GM21381 (cell line): ENCODE measurements around the gene DMBX1.

Experiments used
- ATAC-seq: cut with Tn5 transposase; IDR thresholded peaks from one replicate; pipeline ENCODE4 v1.9.1; 2021; ENCODE audit warnings: mild to moderate bottlenecking, moderate library complexity; ENCODE audit not compliant: unreplicated experiment

DMBX1 gene

DNA sequence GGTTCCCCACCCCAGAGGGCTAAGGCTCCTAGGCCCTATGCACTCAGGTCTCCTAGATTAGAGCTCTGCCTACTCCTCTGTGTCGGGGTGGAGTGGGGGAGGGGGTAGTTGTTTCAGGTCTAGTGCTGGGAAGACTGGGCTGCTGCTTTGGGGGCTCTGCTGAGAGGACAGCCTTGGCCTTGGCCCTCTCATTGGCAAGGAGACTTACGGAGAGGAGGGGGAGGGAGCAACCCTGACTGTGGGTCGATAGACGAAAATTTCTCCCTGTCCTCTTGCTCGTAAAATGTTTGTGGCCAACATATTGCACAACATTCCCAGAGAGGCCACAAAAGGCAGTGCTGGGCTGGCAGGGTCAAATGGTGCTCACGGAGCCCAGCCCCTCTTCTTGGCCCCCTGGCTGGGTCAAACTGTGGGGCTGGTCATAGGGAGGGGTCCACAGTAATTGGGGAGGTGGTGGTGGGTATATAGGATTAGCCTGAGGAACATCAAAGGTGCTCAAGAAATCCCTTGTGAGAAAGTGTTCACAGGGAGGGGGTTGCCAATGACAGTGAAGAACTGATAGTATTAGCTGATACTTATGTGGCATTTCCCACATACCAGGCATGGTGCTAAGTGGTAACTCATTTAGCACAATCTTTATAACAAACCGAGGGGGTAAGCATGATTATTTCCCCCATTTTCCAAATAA lies 8.5 kb upstream of the DMBX1 start:
- no peak for ATAC-seq

DNA sequence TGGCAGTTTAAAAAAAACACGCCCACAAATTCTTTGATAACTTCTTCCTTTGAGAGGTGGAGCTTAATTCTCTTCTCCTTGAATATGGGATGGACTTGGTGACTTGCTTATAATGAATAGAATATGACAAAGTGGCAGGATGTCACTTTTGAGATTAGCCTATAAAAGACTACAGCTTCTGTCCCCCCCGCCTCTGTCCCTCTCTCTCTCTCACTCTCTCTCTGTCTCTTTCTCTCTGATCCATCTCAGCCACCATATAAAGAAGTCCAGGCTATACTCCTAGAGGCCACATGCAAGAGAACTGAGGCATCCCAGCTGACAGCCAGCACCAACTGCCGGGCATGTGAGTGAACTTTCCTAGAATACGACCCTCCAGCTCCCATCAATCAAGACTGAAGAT lies 7.7 kb upstream of the DMBX1 start:
- no peak for ATAC-seq

DNA sequence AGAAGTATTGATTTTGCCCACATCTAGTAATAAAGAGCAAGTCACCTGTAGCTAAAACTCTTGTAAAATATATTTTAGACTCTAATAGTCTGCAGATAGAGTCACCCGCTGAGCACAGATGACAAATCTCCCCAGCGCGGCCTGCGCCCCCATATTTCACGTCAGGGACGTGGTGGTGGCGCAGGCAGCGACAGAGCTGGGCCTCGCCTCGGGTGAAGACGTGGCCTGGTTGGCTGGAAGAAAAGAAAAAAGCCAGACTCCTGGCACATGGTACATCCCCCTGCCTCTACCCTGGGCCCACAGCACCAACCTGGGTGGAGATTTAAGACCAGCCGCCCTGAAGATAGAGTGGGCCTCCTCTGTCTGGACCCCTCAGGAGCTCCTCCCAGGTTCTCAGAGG lies 6.0 kb upstream of the DMBX1 start:
- no peak for ATAC-seq

DNA sequence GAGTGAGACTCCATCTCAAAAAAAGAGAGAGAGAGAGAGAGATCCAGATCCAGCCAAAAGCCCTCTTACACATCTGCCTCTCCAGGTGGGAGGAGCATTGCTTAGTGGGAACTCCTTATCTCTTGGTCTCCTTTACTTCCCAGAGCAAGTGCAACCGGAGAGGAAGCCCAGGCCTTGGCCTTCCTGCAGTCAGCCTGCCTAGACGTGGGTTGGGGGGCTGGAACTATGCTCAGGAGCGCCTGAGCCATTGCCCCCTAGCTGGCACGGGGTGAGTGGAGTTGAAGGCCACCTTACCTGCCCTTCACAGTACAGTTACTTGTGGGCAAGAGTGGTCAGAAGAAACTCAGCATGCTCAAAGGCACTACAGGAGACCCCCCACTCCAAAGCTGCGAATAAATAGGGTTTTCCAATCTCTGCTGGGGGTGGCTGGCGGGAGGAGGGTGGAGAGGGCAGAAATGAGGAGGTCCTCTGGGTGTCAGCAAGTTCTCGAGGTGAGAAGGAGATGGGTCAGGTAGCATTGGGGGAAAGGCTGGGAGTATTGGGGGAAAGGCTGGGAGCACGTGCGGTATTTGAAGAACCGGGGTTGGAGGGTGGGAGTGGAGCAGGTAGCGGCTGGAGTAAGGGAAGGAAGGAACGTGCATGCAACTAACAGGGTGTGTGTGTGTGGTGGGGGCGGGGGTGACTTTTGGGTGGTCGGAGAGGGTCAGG lies 4.7 kb upstream of the DMBX1 start:
- ATAC-seq, result no peak

DNA sequence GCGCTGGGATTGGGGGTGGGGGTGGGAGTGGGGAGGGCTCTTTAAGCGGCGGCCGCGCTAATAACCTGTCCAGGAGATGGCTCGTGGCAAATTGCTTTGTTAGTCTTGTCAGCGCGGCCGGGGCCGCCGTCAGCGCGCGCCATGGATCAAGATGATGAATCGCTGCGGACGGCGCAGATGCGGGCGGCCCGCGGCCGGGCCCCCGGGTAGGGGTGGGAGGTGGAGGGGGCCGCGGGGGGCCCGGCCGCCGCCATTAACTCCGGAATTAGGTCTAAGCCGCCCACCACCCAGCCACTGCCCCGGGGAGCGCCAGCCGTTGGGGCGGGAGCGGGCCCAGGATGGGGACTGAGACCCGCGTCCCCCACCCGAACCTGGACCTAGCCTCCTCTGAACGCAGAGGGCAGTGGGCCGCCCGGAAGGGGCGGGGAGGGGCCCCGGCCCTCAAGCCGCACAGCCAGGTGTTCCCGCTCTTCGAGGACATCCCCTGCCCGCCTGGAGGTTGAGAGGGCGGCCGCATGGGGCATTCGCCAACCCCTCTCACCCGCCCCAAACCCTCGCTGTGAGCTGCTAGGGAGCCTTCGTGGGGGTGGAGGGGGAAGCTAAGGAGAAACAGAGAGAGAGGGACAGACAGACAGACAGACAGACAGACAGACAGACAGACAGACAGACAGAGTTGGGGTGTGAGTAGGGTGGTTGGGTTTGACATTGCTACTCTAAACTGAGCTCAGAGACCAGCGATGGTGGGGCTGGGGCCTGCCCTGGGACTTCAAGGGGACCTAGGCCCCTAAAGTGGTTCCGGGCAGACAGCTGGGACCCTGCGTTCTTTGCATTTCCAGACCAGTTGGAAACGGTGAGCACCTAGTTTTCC lies 3.8 kb upstream of the DMBX1 start:
- ATAC-seq, result no peak

DNA sequence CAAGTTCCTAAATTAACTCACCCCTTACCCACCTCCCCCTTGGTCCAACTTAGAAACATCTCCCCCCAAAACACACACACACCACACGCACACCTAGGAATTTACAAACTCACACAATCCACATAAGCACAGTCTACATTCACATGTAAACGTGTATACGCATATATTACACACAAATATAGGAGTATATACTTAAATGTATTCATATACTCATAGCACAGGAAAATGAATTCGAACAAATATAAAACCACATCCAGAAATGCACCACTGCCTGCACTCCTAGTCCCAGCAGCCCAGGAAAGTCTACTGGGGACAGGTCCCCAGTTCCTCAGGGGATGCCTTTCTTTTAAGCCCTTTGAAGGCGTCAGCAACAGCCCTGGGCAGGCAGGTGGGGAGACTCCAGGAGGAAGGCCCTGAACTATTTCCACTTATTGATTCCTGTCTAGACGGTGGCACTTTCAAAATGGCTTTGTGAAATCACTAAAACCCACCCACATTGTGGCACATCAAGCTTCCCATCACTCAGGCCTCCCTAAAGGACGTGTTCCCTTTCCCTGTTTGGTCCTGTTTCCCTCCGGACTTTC lies 3.1 kb upstream of the DMBX1 start:
- ATAC-seq, result no peak

DNA sequence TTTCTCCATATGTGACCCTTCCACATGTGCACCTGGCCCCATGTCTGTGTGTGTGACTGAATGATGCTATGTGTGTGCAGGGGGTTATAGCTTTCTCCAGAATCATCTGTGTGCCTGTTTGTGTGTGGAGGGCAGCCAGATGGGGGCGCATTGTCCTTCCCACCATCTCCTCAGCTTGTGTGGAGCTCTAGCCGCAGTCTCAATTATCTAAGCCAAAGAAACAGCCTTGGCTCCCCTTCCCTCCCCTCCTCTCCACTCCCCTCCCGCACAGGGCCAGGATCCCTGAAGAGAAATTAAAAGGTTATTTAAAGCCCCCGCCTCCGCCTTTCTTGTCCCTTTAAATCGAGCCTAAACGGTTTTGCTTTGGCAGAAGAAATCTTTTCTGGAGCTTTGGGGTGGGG lies 1.8 kb upstream of the DMBX1 start:
- ATAC-seq, result no peak

DNA sequence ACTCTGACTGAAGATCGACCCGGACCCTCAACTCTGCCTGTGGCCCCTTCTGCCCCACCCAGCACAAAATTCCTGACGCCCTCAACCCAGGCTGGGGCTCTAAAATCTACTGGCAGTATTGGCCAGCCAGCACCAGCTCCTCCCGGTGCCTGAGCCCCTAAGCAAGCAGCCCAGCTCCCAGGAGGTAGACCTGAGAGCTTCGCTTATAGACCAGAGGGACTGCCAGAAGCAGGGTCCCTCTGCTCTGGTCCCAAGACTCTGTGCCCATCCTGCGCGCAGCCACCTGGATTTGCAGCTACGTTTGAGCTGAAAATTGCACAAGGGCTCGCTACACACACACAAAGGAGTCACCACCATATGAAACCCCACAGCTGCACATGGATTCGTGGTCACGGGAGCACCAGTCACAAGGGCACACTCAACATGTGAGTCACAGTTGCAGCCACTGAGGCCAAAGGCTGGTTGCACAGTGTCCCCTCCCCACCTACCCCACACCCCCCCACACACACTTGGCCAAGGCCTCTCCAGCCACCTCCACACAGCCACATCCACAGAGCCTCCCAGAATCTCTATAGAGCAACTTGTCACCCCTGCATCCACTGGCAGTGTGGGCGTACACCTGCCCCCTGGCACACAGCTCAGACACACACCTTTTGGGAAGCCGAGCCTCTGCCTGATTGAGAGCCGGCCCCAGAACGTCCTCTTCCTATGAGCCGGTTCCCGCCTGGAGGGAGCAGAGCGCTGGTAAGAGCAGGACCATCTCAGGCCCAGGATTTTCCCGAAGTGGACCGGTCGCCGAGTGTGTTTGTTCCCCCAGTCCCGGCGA lies 1.1 kb upstream of the DMBX1 start:
- ATAC-seq, result no peak

DNA sequence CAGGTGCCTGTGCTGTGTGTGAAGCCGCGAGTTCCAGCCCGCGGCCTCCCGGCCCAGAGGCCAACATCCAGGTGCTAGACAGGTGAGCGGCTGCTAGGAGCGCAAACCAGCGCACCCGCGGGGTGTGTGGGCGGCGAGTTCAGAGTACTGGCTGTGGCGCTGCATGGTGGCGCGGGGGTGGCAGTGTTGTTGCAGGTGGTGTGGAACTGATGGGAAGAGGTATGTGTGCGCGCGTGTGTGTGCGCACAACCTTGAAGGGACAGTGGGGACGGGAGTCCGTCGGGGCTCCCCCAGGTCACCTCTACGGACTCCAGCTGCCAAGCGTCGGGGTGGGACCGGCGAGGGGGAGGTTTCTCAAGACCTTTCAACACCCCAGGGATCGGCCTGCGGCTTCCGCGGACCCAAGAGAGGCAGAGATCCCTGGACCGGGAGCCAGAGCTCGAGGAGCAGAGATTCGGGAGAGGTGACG lies 433 bp upstream of the DMBX1 start:
- no peak for ATAC-seq

DNA sequence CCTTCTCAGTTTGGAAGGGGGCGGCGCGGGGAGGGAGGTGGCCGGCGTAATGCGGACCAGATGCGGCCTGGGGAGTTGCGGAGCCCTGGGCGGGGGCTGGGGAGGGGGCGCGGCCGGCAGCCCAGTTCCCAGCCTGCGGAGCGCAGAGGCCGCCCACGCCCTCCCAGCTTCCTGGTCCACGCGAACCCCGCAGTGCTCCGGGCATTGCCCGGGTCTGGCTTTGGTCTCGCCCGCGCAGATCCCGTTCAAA lies 695 bp downstream of the DMBX1 start:
- no peak for ATAC-seq

DNA sequence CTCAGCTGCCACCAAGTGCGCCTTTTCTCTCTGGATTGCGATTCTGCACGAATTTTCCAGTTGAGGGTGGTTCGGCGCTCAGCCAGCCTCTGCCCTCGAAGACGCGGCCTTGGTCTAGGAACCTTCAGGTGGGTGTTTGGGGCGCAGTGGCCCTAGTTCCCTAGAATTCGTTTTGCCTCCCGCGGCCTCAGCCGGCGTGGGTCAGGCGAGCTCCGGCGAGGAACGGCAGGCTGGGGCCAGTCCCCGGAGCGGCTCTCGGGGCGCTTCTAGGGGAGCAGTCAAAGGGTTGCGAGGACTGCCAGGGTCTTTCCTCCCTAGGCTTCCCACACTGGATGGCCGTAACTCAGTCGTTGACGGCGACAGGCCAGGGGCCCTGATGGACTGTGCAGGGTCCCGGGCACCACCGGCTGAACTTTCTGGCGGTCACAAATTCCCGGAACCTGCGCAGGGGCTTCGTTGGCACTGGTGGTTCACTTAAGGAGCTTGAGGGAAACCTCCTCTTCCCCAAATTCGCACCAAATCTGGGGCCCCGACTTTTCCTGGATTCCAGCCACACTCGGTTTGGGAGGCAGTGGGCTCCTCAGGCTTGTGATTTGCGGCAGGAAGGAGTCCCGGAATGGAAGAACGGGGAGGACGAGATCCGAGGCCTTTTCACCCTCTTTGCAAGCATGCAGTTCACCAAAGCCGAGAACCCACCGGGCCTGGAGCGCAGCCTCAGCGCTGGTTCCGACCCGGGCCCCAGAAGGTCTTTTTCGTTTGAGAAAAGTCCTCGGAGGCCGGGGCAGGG lies 1.2 kb downstream of the DMBX1 start:
- no peak for ATAC-seq

DNA sequence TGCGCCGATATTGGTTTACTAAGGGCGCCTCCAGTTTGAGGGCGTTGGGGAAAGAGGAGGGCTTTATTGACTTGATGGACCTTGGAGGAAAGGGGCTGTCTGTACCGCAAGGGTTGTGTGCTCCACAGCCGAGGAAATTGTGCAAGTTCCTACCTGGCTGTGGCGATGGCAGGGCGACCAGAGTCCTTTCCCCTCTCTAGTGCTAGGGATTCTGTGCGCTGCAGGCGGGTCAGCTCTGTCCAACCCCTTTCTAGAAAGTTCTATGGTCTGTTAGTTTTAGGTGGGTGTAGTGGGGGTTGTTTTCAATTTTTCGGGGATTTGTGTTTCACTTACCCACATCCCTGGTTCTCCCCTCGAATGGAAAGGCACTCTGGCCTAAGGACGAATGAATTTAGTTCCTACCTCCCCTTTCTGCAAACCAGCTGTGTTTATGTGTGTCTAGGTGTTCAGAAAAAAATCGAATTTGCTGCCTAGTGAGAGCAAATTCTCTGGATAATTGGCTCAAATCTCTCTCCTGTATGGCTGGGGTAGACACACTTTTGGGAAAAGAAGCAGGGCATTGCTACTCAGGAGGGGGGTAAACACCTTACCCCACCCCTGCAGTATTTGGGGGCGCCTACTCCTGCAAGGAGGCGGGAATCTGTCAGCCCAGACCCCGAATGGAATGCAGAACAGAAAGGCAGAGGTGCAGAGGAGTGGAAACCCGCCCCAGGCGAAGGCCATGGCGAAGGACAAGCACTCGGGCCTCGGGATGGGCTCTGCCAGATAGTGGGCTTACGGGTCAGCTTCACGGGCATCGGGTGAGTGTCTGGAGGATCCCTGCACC lies 2.0 kb downstream of the DMBX1 start:
- ATAC-seq, result no peak

DNA sequence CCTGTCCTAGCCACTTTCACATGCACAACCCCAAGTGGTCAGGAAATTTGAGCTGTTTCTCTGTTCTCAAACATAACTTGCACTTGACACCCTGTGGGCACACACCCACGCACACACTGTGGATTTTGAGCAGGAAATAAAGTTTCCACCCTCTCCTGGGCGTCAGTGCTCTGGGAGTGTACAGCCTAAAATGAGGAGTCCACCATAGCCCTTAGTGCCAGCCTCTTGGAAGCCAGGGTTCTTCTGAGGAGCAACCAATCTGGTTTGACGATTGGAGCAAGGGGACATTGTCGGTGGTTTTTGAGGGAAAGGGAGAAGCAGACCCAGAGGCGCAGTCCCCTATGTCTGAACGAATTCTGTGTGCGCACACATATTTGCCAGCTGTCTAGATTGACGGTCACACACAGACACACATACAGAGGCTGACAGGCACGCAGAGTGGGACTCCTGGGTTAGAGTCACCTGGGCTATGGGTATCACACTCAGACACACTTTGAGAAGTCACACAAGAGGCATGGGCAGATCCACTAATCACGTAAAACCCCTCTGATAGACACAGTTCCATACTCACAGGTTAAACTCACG lies 2.7 kb downstream of the DMBX1 start:
- no peak for ATAC-seq

DNA sequence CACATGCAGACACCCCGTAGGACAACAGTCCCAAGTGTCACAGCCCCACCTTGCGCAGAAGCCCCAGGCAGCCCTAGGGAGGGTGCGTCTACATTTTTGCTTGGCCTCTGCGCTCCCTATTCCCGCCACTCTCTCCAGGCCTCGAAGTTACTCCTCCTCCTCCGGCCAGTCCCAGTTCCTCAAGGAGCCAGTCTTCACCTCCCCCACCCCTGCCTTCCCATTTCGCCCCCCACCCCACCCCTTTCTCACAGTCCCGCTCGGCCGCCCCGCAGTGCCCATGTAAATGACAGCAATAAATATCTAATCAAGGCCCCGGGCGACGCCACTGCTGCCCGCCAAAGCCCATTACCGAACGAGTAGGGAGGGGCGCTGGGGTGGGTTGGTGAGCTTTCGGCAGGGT lies 3.2 kb downstream of the DMBX1 start:
- no peak for ATAC-seq

DNA sequence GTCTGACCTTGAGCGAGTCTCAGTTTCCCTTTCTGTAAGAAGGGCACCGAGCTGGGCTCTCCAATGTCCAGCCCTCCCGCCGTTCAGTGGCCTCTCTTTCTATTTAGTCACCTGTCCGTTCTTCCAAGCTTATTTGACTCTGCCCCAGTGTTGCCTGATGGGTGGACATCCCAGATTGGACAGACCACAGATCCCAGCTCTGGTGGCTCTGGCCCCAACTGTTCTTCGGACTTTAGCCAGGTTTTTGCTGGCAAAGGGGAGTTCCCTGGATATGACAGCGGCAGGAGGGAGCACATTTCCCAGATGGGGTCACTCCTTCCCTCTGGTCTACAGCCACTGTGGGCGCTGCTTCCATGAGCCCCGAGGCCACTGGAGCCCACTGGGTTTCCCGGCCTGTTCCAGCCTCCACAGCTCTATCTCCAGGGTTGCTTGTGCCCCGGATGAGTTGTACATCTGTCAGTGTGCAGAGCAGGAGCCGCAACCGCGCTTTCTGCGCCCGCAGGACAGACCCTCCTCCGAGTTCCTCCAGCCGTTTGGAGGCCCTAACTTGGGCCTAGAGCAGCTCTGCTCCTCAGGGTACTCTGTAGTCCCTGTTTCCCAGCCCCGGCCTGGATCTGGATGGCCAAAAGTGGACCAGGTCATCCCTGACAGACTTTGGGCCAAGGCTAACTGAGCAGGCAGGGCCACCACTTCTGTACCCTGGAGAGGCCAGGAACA lies 3.8 kb downstream of the DMBX1 start:
- ATAC-seq, result no peak

DNA sequence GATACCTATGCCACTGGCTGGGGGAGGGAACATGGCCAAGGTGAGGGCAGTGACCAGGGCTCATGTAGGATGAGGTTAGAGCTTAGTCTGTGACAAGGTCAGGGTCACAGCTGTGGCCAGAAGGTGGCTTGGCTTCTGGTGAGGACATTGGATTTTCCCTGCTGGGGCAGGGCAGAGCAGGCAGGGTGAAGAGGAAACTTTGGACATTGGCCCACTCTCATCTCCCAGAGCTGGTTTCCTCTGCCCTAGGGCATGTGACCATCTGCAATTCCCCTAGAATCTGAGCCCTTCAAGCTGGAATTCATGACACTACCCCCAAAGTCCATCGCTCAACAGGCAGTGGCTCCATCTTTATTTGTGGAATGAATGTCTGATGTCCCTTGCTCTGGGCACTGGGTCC lies 5.3 kb downstream of the DMBX1 start:
- no peak for ATAC-seq

DNA sequence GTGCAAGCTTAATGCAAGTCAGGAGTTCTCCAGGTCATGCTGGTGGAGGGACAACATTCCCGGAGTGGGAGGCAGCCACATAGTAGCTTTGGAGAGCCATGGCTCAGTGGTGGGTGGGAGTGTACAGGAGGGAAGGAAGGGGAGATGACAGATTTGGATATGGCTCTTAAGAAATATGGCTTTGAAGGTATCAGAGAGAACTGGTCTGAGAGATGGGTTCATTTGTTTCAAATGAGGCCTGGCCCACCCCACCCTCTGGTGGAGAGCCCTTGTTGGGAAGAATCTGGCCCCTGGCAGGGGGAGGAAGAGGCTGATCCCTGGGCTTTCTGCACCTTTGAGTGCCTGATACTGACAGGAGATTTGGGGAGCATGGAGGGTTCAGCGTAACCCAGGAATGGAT lies 6.1 kb downstream of the DMBX1 start:
- ATAC-seq, result no peak

DNA sequence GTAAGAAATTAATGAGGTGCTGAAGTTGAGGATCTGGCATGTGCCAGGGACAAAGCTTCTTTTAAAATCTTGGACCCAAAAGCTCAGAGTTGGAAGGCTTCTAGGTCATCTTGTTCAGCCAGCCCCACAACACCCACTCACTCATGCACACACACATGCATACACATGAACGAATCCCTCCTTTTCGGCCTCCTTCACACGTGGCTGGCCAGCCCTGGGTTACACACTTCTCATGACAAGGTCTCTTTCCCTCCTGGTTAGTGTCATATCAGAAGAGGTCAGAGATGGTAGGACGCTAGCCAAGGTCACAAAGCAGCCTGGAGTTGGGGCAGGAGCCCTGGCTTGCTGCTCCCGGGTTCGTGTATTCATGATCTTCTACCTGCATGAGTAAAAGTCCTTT lies 6.9 kb downstream of the DMBX1 start:
- ATAC-seq, result no peak
